Measurements from ENCODE around the gene CDH11. TPM values are rescaled to one million over a fixed set of nuclear protein-coding genes. Genes with fewer than 3 reads are reported as not detected.

The CDH11 gene
- total and polyA plus RNA-seq, 2 of the 4 experiments (the other 2 are of a cell fraction), result 266 to 601 TPM

- Histone ChIP-seq H3K4me1 (ENCODE audit: control insufficient read depth, insufficient read depth, low read length) (peaks cover 7% of the 10 kb centered on the region), H3K79me1 (ENCODE audit: low read depth in 1 of 2, low read length in 2 of 2) (peaks cover 32 to 90% of the 10 kb centered on the region in 2 experiments), H2BK5ac (ENCODE audit: low read depth, low read length, poor library complexity, severe bottlenecking) (no peak overlapping the region), H3K56ac (ENCODE audit: extremely low read depth, insufficient read depth, low read length) (no peak overlapping the region), H3K9me1 (ENCODE audit: insufficient read depth, low read length) (peaks cover 17% of the 10 kb centered on the region), H3K27ac (ENCODE audit: insufficient read depth, low read length) (no peak overlapping the region), H3K14ac (replicated peaks; ENCODE audit: low read depth, low read length) (no peak overlapping the region), H2AK5ac (ENCODE audit: low read depth, low read length) (no peak overlapping the region), H2BK15ac (ENCODE audit: low read depth, low read length) (no peak overlapping the region), H3K23ac (ENCODE audit: low read depth, low read length) (no peak overlapping the region), H2BK20ac (ENCODE audit: low read depth, low read length) (no peak overlapping the region), H3K9ac (ENCODE audit: low read depth, low read length) (no peak overlapping the region), H4K20me1 (ENCODE audit: insufficient read depth, low read length) (peaks cover 87% of the 10 kb centered on the region), H4K8ac (ENCODE audit: low read depth in 2 of 2, low read length in 2 of 2) (no peak overlapping the region), H3K4me3 (ENCODE audit: insufficient read depth, low read depth, low read length) (no peak overlapping the region), H4K5ac (ENCODE audit: low read depth, low read length) (no peak overlapping the region), H4K91ac (ENCODE audit: insufficient read depth, low read depth, low read length) (no peak overlapping the region), H3K4ac (ENCODE audit: low read depth, low read length) (no peak overlapping the region), H2AK9ac (replicated peaks; ENCODE audit: low read depth, low read length, poor library complexity) (no peak overlapping the region), H3K9me3 (ENCODE audit: control insufficient read depth, insufficient read depth, low read length) (no peaks in the 10 kb centered on the region), H3K36me3 (ENCODE audit: control insufficient read depth, insufficient read depth, low read length) (peaks cover 21% of the 10 kb centered on the region), H3K4me2 (ENCODE audit: low read depth, low read length) (no peak overlapping the region), H2BK120ac (ENCODE audit: low read depth, low read length) (no peak overlapping the region), H3K27me3 (ENCODE audit: control insufficient read depth, insufficient read depth, low read length) (no peaks in the 10 kb centered on the region), H2AFZ (replicated peaks; ENCODE audit: low read length, poor library complexity) (no peak overlapping the region), H3K18ac (ENCODE audit: low read depth, low read length) (no peak overlapping the region)
- peak; percentile 63 for DNase-seq
- BruUV-seq (replicated peaks), result no TSS peak
- no CpG with 5 or more reads among the region's 3 CpGs for WGBS, 2 experiments (ENCODE audit: extremely low coverage in 2 of 2, insufficient read length in 1 of 2)
- POLR2A ChIA-PET (ENCODE audit: unreplicated experiment), result no interaction called here
- TF ChIP-seq MAFK (IDR thresholded peaks at IDR 0.05; ENCODE audit: low read depth, low read length) (no peak), USF2 (IDR thresholded peaks at IDR 0.05; ENCODE audit: low read depth, low read length) (no peak), SMC3 (IDR thresholded peaks at IDR 0.05; ENCODE audit: low read depth, low read length) (no peak), RAD21 (IDR thresholded peaks at IDR 0.05; ENCODE audit: low read length) (no peak), CHD1 (IDR thresholded peaks at IDR 0.05; ENCODE audit: low read depth, low read length) (no peak), FOS (IDR thresholded peaks at IDR 0.05; ENCODE audit: low read depth, low read length) (no peak), MAZ (IDR thresholded peaks at IDR 0.05; ENCODE audit: borderline replicate concordance, low read depth, low read length) (no peak), BHLHE40 (IDR thresholded peaks at IDR 0.05; ENCODE audit: low read depth, low read length) (no peak), MXI1 (IDR thresholded peaks at IDR 0.05; ENCODE audit: borderline replicate concordance, low read depth, low read length) (no peak), NFE2L2 (IDR thresholded peaks at IDR 0.05; ENCODE audit: low read depth, low read length) (no peak), RFX5 (IDR thresholded peaks at IDR 0.05; ENCODE audit: low read depth, low read length) (no peak), CEBPB (IDR thresholded peaks at IDR 0.05; ENCODE audit: low read depth, low read length) (no peak)
- TF ChIP-seq, protein P1, sequence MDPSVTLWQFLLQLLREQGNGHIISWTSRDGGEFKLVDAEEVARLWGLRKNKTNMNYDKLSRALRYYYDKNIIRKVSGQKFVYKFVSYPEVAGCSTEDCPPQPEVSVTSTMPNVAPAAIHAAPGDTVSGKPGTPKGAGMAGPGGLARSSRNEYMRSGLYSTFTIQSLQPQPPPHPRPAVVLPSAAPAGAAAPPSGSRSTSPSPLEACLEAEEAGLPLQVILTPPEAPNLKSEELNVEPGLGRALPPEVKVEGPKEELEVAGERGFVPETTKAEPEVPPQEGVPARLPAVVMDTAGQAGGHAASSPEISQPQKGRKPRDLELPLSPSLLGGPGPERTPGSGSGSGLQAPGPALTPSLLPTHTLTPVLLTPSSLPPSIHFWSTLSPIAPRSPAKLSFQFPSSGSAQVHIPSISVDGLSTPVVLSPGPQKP (IDR thresholded peaks at IDR 0.05; ENCODE audit: borderline replicate concordance, low read depth, low read length), result no peak
- TF ChIP-seq, protein P2, sequence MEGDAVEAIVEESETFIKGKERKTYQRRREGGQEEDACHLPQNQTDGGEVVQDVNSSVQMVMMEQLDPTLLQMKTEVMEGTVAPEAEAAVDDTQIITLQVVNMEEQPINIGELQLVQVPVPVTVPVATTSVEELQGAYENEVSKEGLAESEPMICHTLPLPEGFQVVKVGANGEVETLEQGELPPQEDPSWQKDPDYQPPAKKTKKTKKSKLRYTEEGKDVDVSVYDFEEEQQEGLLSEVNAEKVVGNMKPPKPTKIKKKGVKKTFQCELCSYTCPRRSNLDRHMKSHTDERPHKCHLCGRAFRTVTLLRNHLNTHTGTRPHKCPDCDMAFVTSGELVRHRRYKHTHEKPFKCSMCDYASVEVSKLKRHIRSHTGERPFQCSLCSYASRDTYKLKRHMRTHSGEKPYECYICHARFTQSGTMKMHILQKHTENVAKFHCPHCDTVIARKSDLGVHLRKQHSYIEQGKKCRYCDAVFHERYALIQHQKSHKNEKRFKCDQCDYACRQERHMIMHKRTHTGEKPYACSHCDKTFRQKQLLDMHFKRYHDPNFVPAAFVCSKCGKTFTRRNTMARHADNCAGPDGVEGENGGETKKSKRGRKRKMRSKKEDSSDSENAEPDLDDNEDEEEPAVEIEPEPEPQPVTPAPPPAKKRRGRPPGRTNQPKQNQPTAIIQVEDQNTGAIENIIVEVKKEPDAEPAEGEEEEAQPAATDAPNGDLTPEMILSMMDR (conservative IDR thresholded peaks at IDR 0.05; ENCODE audit: low read depth, low read length), result no peak
- intact Hi-C loops (cut with micrococcal nuclease) (no loop called here), in situ Hi-C loops (cut with MboI; ENCODE audit: low sequenced_read_pairs) (loop anchor here (25.0 kb wide), 3 partner anchors 669 to 1744 kb away; no protein-coding TSS in a partner anchor), dilution Hi-C loops (cut with HindIII; ENCODE audit: low sequenced_read_pairs, unreplicated experiment) (no loop called here)
- ATAC-seq (ENCODE audit: low read depth), result no peak
- CTCF ChIA-PET, result no interaction called here
Measured at GRCh38 chr16:65106757-65107156, 15.1 kb downstream of the CDH11 start.
